WTC11 (cell line): ENCODE measurements around the gene TMTC1.

Source experiments
- CTCF ChIP-seq: fragments of 200-600 bp; IDR thresholded peaks from 2 replicates; pipeline ENCODE4 v1.8.0; 2022; ENCODE audit warnings: antibody characterized with exemption
- E2F1 ChIP-seq: sonication (generic); formaldehyde crosslinking; IDR thresholded peaks from 2 replicates; pipeline ENCODE4 v1.8.0; 2022; ENCODE audit warnings: mild to moderate bottlenecking, missing genetic modification reagents
- FOXP1 ChIP-seq: sonication (generic); formaldehyde crosslinking; IDR thresholded peaks from 2 replicates; pipeline ENCODE4 v1.8.0; 2022; ENCODE audit warnings: missing genetic modification reagents, mild to moderate bottlenecking, moderate library complexity, borderline replicate concordance
- GABPB1 ChIP-seq: sonication (generic); formaldehyde crosslinking; IDR thresholded peaks from 2 replicates; pipeline ENCODE4 v1.8.1; 2023; ENCODE audit warnings: mild to moderate bottlenecking, missing genetic modification reagents
- JUN ChIP-seq: sonication (generic); formaldehyde crosslinking; IDR thresholded peaks from 2 replicates; pipeline ENCODE4 v1.8.0; 2023; ENCODE audit warnings: mild to moderate bottlenecking, missing genetic modification reagents
- MAX ChIP-seq: sonication (generic); formaldehyde crosslinking; IDR thresholded peaks from 2 replicates; pipeline ENCODE4 v1.8.0; 2022; ENCODE audit warnings: mild to moderate bottlenecking, missing genetic modification reagents
- NR2C2 ChIP-seq: sonication (generic); formaldehyde crosslinking; IDR thresholded peaks from 2 replicates; pipeline ENCODE4 v1.8.0; 2022; ENCODE audit warnings: mild to moderate bottlenecking, missing genetic modification reagents
- SMAD4 ChIP-seq: sonication (generic); formaldehyde crosslinking; IDR thresholded peaks from 2 replicates; pipeline ENCODE4 v1.8.0; 2022; ENCODE audit warnings: mild to moderate bottlenecking, missing genetic modification reagents
- SP1 ChIP-seq: sonication (generic); formaldehyde crosslinking; conservative IDR thresholded peaks from 2 replicates; pipeline ENCODE4 v1.8.1; 2022; ENCODE audit warnings: missing genetic modification reagents
- TEAD4 ChIP-seq: sonication (generic); formaldehyde crosslinking; IDR thresholded peaks from 2 replicates; pipeline ENCODE4 v1.8.0; 2022; ENCODE audit warnings: mild to moderate bottlenecking, missing genetic modification reagents
- USF2 ChIP-seq: sonication (generic); formaldehyde crosslinking; IDR thresholded peaks from 2 replicates; pipeline ENCODE4 v1.8.1; 2023; ENCODE audit warnings: mild to moderate bottlenecking, missing genetic modification reagents, moderate library complexity
- ZNF532 ChIP-seq: fragments of 250-450 bp; sonication (Bioruptor Pico); IDR thresholded peaks from 2 replicates; pipeline ENCODE4 v1.9.0; 2021; ENCODE audit warnings: mild to moderate bottlenecking, borderline replicate concordance

GRCh38 chr12:29771165-29771564, 12.6 kb downstream of the TMTC1 start:
- TF ChIP-seq USF2: no peak
- no peak for TF ChIP-seq CTCF
- no peak for TF ChIP-seq JUN (CRISPR knock-in tag)
- TF ChIP-seq NR2C2: no peak
- TF ChIP-seq FOXP1 (CRISPR knock-in tag): no peak
- no peak for TF ChIP-seq SMAD4 (CRISPR knock-in tag)
- no peak for TF ChIP-seq SP1 (CRISPR knock-in tag)
- TF ChIP-seq ZNF532 (CRISPR knock-in tag): no peak
- no peak for TF ChIP-seq MAX (CRISPR knock-in tag)
- no peak for TF ChIP-seq TEAD4
- TF ChIP-seq GABPB1 (CRISPR knock-in tag): no peak
- no peak for TF ChIP-seq E2F1 (CRISPR knock-in tag)
